ENCODE data around the gene PDGFA.

The PDGFA gene

GRCh38 chr7:507623-508300, 11.9 kb downstream of the PDGFA start:
- no peak for TF ChIP-seq CREB1 (IDR thresholded peaks at IDR 0.05; ENCODE audit: low read depth)

GRCh38 chr7:506921-507622, 12.6 kb downstream of the PDGFA start:
- TF ChIP-seq TAF1 (IDR thresholded peaks at IDR 0.05; ENCODE audit: low read depth) (no peak), RAD21 (IDR thresholded peaks at IDR 0.05; ENCODE audit: low read depth) (no peak), NFIC (IDR thresholded peaks at IDR 0.05) (no peak)

- TF ChIP-seq ZBTB7A (IDR thresholded peaks at IDR 0.05; ENCODE audit: low read depth) (no peak), USF1 (IDR thresholded peaks at IDR 0.05) (no peak), TAF1 (IDR thresholded peaks at IDR 0.05; ENCODE audit: low read depth) (no peak), CREB1 (IDR thresholded peaks at IDR 0.05; ENCODE audit: low read depth) (no peak), RAD21 (IDR thresholded peaks at IDR 0.05; ENCODE audit: low read depth) (no peak), FOXM1 (IDR thresholded peaks at IDR 0.05; ENCODE audit: borderline replicate concordance, low read depth) (no peak), YY1 (IDR thresholded peaks at IDR 0.05; ENCODE audit: low read depth) (no peak), TEAD4 (IDR thresholded peaks at IDR 0.05) (no peak), NFIC (IDR thresholded peaks at IDR 0.05) (no peak), CEBPB (IDR thresholded peaks at IDR 0.05) (no peak), EGR1 (IDR thresholded peaks at IDR 0.05) (no peak), REST (IDR thresholded peaks at IDR 0.05; ENCODE audit: low read depth) (no peak)
Observed at GRCh38 chr7:506391-506831, 13.2 kb downstream of the PDGFA start.

GRCh38 chr7:505171-505570, 14.5 kb downstream of the PDGFA start:
- TF ChIP-seq REST (IDR thresholded peaks at IDR 0.05; ENCODE audit: low read depth) (no peak), RAD21 (IDR thresholded peaks at IDR 0.05; ENCODE audit: low read depth) (no peak), EP300 (IDR thresholded peaks at IDR 0.05; ENCODE audit: borderline replicate concordance) (no peak), EGR1 (IDR thresholded peaks at IDR 0.05) (no peak), YY1 (IDR thresholded peaks at IDR 0.05; ENCODE audit: low read depth) (no peak), MAX (IDR thresholded peaks at IDR 0.05) (no peak), CREB1 (IDR thresholded peaks at IDR 0.05; ENCODE audit: low read depth) (no peak), ZBTB7A (IDR thresholded peaks at IDR 0.05; ENCODE audit: low read depth) (no peak), TAF1 (IDR thresholded peaks at IDR 0.05; ENCODE audit: low read depth) (no peak), NFIC (IDR thresholded peaks at IDR 0.05) (no peak), FOXM1 (IDR thresholded peaks at IDR 0.05; ENCODE audit: borderline replicate concordance, low read depth) (no peak), TCF12 (IDR thresholded peaks at IDR 0.05; ENCODE audit: low read depth) (no peak), TEAD4 (IDR thresholded peaks at IDR 0.05) (no peak), USF1 (IDR thresholded peaks at IDR 0.05) (no peak), CEBPB (IDR thresholded peaks at IDR 0.05) (no peak)

GRCh38 chr7:504221-505111, 15.2 kb downstream of the PDGFA start:
- TF ChIP-seq EP300 (IDR thresholded peaks at IDR 0.05; ENCODE audit: borderline replicate concordance) (no peak), FOXM1 (IDR thresholded peaks at IDR 0.05; ENCODE audit: borderline replicate concordance, low read depth) (no peak), ZBTB7A (IDR thresholded peaks at IDR 0.05; ENCODE audit: low read depth) (no peak), CEBPB (IDR thresholded peaks at IDR 0.05) (no peak), TEAD4 (IDR thresholded peaks at IDR 0.05) (no peak)

Data from Ishikawa (cell line).